ENCODE data around the gene PTGFRN. TPM values are rescaled to one million over a fixed set of nuclear protein-coding genes. Genes with fewer than 3 reads are reported as not detected.
A peak's percentile ranks its signal among the peaks of the same experiment; 100 is the strongest.

PTGFRN gene
- total RNA-seq, 2 experiments from 2014 or later = 11.6 to 11.8 TPM

DNA sequence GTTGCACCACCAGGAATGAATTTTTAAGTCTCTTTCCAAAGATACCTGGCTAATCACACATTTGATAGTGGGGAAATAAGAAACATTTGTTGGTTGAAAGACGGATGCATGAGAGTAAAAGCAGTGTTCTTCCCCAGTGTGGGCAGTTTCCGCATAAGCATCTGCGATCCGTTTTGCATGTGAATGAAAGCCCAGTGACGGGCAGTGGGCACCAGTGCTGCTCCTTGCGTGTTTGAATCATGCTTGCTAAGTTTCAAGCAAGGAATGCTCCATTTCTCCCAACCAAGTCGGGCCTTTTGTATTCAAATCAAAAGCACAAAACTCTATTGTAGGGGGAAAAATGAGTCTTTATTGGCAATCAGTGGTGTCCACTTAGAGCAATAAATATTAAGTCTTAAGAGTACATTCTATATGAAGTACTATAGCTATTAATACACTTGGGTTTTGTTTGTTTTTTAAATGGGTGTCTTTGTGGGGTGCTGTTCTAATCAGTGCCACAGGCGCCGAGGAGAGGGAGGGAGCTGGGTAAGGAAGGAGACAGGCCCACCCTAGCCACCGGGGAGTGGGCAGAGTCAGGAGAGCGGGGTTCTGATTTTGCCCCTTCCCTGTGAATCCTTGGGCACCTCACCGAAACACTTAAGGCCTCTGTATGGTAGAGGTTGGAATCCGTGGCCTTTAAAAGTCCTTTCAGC, 750 bp upstream of the PTGFRN start:
- CTCF ChIA-PET = interaction anchor here (0.8 to 1.0 kb wide), 3 partner anchors 41 to 171 kb away, joined by 3 read pairs; no protein-coding TSS in a partner anchor
- DNase-seq (no peak), ATAC-seq (no peak)
- no peaks in the 10 kb centered on the region for H3K27me3 Mint-ChIP-seq
- POLR2A ChIA-PET = no interaction called here
- H3K36me3 Mint-ChIP-seq (ENCODE audit: low read depth) = no peaks in the 10 kb centered on the region
- peak overlapping the region; percentile 71 for H3K4me3 Mint-ChIP-seq
- peaks cover 3% of the 10 kb centered on the region for H3K4me1 Mint-ChIP-seq
- no peaks in the 10 kb centered on the region for H3K9me3 Mint-ChIP-seq (ENCODE audit: low read depth)
- no peak overlapping the region for H3K27ac Mint-ChIP-seq
- intact Hi-C loops (cut with DNase I, micrococcal nuclease) = no loop called here

DNA sequence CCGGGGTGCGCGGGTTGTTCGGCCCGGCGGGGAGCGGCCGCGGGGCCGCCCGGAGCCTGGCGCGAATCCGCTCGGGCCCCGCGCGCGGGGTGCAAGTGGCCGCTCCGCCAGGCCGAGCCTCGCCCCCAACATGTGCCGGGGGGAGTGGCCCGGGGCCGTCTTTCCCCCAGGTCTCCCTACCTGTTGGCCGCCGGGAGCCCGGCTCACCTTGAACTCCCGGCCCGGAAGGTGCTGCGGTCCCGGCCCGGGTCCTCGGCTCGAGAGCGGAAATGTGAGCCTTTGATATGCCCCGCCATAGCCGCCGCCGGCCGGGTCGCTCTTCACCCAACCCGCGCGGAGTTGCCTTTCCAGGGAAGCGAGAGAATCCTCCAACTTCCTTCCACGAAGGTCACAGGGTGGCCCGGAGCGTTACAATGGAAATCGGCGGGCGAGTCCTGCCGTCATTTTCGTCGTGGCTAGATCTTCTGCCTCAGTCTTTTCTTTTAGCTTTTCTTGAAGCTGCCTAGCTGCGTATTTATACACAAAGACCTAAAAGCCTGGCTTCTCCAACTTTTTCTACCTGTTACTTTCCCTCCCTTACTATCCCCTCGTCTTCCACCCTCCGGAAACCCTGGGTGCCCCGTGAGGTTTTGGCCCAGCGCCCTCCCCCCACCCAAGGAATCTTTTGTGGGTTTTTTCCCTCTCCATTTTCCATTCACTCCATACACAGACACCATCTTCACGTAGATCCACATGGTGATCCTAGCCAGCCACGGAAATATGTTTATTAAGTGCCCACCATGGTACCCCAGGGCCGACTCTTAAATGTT, 867 bp downstream of the PTGFRN start:
- no peaks in the 10 kb centered on the region for H3K9me3 Mint-ChIP-seq (ENCODE audit: low read depth)
- DNase-seq (peak; percentile 64), ATAC-seq (peak; percentile 69)
- POLR2A ChIA-PET = interaction anchor here (1.0 to 1.4 kb wide), 2 partner anchors 20 to 146 kb away, joined by 4 to 7 read pairs; no protein-coding TSS in a partner anchor
- H3K27ac Mint-ChIP-seq = no peak overlapping the region
- CTCF ChIA-PET = interaction anchor here (1.2 kb wide), 1 partner anchor 10 kb away, joined by 4 read pairs; no protein-coding TSS in a partner anchor
- H3K4me1 Mint-ChIP-seq = peaks cover 8% of the 10 kb centered on the region
- no peaks in the 10 kb centered on the region for H3K36me3 Mint-ChIP-seq (ENCODE audit: low read depth)
- intact Hi-C loops (cut with DNase I, micrococcal nuclease) = loop anchor here in 1 of 2 experiments (2.0 kb wide), 1 partner anchor 144 kb away; no protein-coding TSS in a partner anchor
- no peaks in the 10 kb centered on the region for H3K27me3 Mint-ChIP-seq
- no peak overlapping the region for H3K4me3 Mint-ChIP-seq

DNA sequence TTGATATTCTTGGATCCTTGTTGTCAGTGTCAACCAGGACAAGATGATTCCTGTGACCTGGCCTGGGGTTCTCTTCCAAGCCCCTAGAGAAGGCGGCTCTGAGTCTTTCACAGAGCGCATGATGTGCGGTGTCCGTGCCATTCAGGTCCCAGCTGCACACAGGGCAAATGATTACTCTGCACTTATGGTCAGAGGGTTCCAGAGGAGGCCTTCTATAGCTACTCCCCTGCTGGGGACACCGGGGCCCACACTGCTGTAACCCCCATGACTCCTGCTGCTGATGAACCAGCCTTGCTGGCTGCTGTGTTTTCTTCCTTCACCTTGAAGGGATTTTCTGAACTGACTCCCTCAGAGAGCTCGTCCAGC, 1.5 kb downstream of the PTGFRN start:
- POLR2A ChIA-PET = interaction anchor here (1.0 to 1.4 kb wide), 2 partner anchors 20 to 147 kb away, joined by 4 to 7 read pairs; no protein-coding TSS in a partner anchor
- intact Hi-C loops (cut with DNase I, micrococcal nuclease) = loop anchor here in 1 of 2 experiments (2.0 kb wide), 1 partner anchor 144 kb away; no protein-coding TSS in a partner anchor
- H3K4me1 Mint-ChIP-seq = peaks cover 9% of the 10 kb centered on the region
- H3K36me3 Mint-ChIP-seq (ENCODE audit: low read depth) = no peaks in the 10 kb centered on the region
- DNase-seq (no peak), ATAC-seq (no peak)
- no peaks in the 10 kb centered on the region for H3K9me3 Mint-ChIP-seq (ENCODE audit: low read depth)
- H3K4me3 Mint-ChIP-seq = no peak overlapping the region
- H3K27ac Mint-ChIP-seq = no peak overlapping the region
- H3K27me3 Mint-ChIP-seq = no peaks in the 10 kb centered on the region
- CTCF ChIA-PET = interaction anchor here (1.2 to 1.3 kb wide), 2 partner anchors 9 to 145 kb away, joined by 3 to 4 read pairs; no protein-coding TSS in a partner anchor

DNA sequence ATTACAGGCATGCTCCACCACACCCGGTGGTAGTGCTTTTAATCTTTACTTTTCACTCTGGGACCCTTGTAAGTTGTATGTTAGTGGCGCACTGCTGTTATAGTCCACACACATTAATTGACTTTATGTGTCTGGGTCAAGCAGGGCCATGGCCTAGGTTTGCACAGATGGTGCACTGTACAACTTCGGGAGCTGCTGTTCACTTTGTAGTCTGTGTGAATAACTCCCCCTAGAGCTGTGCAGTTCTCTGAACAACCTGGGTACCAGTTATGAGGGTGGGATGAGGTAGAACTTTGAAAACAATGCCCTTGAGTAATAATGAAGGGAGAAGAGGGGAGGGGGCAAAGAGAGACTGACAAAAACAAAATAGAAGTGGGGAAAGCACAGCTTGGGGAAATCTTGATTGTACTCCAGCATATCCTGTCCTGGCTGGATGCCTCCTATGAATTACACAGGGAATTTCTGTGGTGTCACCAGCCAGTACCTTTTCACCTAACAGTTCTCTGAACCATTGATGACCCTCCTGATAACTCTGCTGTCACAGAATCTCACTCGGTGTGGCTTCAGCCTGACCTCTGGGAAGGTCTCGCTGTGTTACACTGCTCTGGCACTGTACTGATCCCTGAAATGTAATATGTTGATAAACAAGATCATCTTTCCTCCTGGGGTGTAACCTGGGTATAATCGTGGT, 2.2 kb downstream of the PTGFRN start:
- no peak overlapping the region for H3K4me3 Mint-ChIP-seq
- H3K9me3 Mint-ChIP-seq (ENCODE audit: low read depth) = no peaks in the 10 kb centered on the region
- peaks cover 9% of the 10 kb centered on the region for H3K4me1 Mint-ChIP-seq
- H3K36me3 Mint-ChIP-seq (ENCODE audit: low read depth) = no peaks in the 10 kb centered on the region
- no peaks in the 10 kb centered on the region for H3K27me3 Mint-ChIP-seq
- POLR2A ChIA-PET = interaction anchor here (1.4 kb wide), 1 partner anchor 148 kb away, joined by 7 read pairs; no protein-coding TSS in a partner anchor
- DNase-seq (no peak), ATAC-seq (no peak)
- intact Hi-C loops (cut with DNase I, micrococcal nuclease) = loop anchor here in 1 of 2 experiments (2.0 kb wide), 1 partner anchor 143 kb away; no protein-coding TSS in a partner anchor
- no peak overlapping the region for H3K27ac Mint-ChIP-seq
- CTCF ChIA-PET = interaction anchor here (1.2 to 1.3 kb wide), 2 partner anchors 8 to 144 kb away, joined by 3 to 4 read pairs; no protein-coding TSS in a partner anchor

DNA sequence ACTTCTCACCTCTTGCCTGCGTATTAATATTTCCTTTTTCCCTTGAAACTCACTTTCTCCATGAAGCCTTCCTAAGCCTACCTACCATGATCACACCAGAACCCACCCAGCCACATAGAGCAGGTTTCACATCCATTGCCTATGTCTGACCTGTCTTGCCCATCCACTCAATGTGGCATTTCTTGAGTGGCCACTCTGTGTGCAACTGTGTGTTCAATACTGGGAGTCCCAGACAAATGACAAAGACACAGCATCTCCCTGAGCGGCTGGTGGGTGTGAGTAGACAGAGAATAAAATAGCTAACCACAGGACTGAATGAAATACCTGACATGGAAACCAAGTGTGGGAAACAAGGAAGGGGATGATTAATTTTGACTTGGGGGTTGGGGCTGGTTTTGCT, 3.1 kb downstream of the PTGFRN start:
- ChIA-PET CTCF (no interaction called here), POLR2A (interaction anchor here (0.6 to 1.1 kb wide), 2 partner anchors 66 to 147 kb away, joined by 3 read pairs; no protein-coding TSS in a partner anchor)
- peaks cover 9% of the 10 kb centered on the region for H3K4me1 Mint-ChIP-seq
- no peak overlapping the region for H3K4me3 Mint-ChIP-seq
- no peaks in the 10 kb centered on the region for H3K9me3 Mint-ChIP-seq (ENCODE audit: low read depth)
- no peaks in the 10 kb centered on the region for H3K27me3 Mint-ChIP-seq
- no peak overlapping the region for H3K27ac Mint-ChIP-seq
- no peaks in the 10 kb centered on the region for H3K36me3 Mint-ChIP-seq (ENCODE audit: low read depth)
- DNase-seq (no peak), ATAC-seq (no peak)
- intact Hi-C loops (cut with DNase I, micrococcal nuclease) = no loop called here

DNA sequence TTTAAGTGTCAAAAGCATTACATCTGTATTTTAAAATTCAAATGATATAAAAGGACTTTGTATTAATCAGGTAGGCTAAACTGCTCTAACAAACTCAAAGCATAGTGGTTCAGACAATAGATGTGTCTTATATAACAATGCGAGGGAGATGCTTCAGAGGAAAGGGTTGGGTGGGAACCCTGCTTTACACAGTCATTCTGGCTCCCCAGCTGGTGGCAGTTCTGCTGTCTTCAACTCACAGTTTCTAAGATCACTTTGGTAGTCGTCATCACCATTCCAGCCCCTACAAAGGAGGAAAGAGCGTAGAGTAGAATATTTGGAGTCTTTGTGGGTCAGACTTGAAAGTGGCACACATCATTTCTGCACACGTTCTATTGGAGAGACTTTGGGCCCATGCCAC, 4.2 kb downstream of the PTGFRN start:
- ChIA-PET CTCF (interaction anchor here (0.5 to 2.2 kb wide), 2 partner anchors 17 to 21 kb away, joined by 3 to 6 read pairs; no protein-coding TSS in a partner anchor), POLR2A (no interaction called here)
- Mint-ChIP-seq H3K27me3 (no peaks in the 10 kb centered on the region), H3K36me3 (ENCODE audit: low read depth) (no peaks in the 10 kb centered on the region), H3K4me1 (peaks cover 9% of the 10 kb centered on the region), H3K27ac (no peak overlapping the region), H3K9me3 (ENCODE audit: low read depth) (no peaks in the 10 kb centered on the region), H3K4me3 (no peak overlapping the region)
- intact Hi-C loops (cut with DNase I, micrococcal nuclease) = no loop called here
- ATAC-seq (no peak), DNase-seq (no peak)

DNA sequence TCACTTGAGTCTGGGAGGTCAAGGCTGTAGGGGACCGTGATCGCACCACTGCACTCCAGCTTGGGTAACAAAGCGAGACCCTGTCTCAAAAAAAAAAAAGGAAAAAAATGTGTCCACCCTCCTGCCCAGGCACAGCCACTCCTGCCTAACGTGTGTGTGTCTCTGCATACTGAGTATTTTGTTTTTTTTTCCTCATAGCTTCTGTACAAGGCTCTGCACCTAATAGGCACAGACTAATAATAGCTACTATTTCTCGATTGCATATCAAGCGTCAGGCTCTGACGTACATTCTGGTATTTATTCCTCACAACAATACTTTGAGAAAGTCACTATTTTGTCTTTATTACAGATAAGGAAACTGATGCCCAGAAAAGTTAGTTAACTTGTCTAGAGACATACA, 5.0 kb downstream of the PTGFRN start:
- no peaks in the 10 kb centered on the region for H3K27me3 Mint-ChIP-seq
- H3K27ac Mint-ChIP-seq = no peak overlapping the region
- no peak overlapping the region for H3K4me3 Mint-ChIP-seq
- ATAC-seq = no peak
- ChIA-PET POLR2A (no interaction called here), CTCF (interaction anchor here (0.5 to 2.4 kb wide), 3 partner anchors 13 to 21 kb away, joined by 3 to 7 read pairs (median 6); no protein-coding TSS in a partner anchor)
- peaks cover 6% of the 10 kb centered on the region for H3K4me1 Mint-ChIP-seq
- no peaks in the 10 kb centered on the region for H3K9me3 Mint-ChIP-seq (ENCODE audit: low read depth)
- DNase-seq = no peak
- intact Hi-C loops (cut with DNase I, micrococcal nuclease) = no loop called here
- no peaks in the 10 kb centered on the region for H3K36me3 Mint-ChIP-seq (ENCODE audit: low read depth)

DNA sequence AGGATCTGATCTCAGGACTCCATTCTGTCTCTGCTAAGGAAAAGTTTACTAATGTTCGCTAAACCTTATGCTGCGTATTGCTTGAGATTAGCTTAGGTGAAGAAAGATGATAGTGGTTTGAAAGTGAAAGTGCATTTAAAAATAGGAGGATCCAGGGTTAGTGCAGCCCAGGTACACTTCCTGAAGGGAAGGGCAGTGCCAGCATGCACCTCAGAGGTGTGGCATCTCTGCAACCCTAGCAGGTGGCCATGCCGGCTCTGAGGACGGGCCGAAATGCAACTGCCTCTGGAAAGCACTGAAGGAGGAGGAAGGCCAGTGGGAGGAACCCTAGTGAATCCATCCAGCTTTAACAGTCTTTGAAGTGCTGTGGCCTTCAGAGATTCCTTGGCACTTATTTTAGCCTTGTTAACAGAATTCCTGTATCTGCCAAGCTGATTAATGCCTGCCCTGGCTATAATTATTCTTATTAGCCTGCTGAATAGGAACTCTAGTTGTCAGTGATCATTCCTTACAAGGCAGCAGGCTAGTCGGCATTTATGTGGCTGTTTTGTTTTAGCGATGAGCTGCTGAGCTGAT, 5.5 kb downstream of the PTGFRN start:
- CTCF ChIA-PET = interaction anchor here (1.1 to 2.4 kb wide), 3 partner anchors 13 to 20 kb away, joined by 3 to 7 read pairs (median 6); no protein-coding TSS in a partner anchor
- intact Hi-C loops (cut with DNase I, micrococcal nuclease) = no loop called here
- DNase-seq (no peak), ATAC-seq (no peak)
- Mint-ChIP-seq H3K4me3 (no peak overlapping the region), H3K4me1 (peaks cover 11% of the 10 kb centered on the region), H3K9me3 (ENCODE audit: low read depth) (no peaks in the 10 kb centered on the region), H3K36me3 (ENCODE audit: low read depth) (no peaks in the 10 kb centered on the region), H3K27me3 (no peaks in the 10 kb centered on the region), H3K27ac (no peak overlapping the region)
- POLR2A ChIA-PET = no interaction called here

DNA sequence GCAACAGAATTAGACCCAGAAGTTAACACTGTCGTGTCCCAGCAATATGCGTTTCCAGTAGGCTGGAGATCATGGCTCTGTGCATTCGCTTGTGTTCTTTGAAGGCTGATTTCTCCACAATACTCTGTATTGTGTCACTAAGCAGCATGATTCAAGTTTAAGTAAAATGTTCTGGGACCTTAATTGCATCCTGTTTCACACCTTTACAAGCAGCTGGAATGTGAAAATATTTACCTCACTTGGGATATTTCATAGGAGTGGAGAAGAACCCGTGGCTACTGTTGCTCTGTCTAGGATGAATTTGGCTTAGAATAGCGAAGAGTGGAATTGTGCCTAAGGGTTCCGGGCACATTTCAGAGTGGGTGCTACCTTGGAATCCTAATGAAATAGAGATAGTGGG, 6.3 kb downstream of the PTGFRN start:
- H3K36me3 Mint-ChIP-seq (ENCODE audit: low read depth) = no peaks in the 10 kb centered on the region
- H3K4me3 Mint-ChIP-seq = no peak overlapping the region
- POLR2A ChIA-PET = interaction anchor here (0.6 to 1.0 kb wide), 2 partner anchors 27 to 1619 kb away, joined by 3 to 4 read pairs; no protein-coding TSS in a partner anchor
- no peaks in the 10 kb centered on the region for H3K9me3 Mint-ChIP-seq (ENCODE audit: low read depth)
- H3K27ac Mint-ChIP-seq = no peak overlapping the region
- CTCF ChIA-PET = interaction anchor here (0.9 to 2.4 kb wide), 5 partner anchors 14 to 83 kb away, joined by 3 to 7 read pairs (median 3); no protein-coding TSS in a partner anchor
- H3K27me3 Mint-ChIP-seq = no peaks in the 10 kb centered on the region
- DNase-seq (no peak), ATAC-seq (no peak)
- intact Hi-C loops (cut with DNase I, micrococcal nuclease) = no loop called here
- H3K4me1 Mint-ChIP-seq = peaks cover 13% of the 10 kb centered on the region

DNA sequence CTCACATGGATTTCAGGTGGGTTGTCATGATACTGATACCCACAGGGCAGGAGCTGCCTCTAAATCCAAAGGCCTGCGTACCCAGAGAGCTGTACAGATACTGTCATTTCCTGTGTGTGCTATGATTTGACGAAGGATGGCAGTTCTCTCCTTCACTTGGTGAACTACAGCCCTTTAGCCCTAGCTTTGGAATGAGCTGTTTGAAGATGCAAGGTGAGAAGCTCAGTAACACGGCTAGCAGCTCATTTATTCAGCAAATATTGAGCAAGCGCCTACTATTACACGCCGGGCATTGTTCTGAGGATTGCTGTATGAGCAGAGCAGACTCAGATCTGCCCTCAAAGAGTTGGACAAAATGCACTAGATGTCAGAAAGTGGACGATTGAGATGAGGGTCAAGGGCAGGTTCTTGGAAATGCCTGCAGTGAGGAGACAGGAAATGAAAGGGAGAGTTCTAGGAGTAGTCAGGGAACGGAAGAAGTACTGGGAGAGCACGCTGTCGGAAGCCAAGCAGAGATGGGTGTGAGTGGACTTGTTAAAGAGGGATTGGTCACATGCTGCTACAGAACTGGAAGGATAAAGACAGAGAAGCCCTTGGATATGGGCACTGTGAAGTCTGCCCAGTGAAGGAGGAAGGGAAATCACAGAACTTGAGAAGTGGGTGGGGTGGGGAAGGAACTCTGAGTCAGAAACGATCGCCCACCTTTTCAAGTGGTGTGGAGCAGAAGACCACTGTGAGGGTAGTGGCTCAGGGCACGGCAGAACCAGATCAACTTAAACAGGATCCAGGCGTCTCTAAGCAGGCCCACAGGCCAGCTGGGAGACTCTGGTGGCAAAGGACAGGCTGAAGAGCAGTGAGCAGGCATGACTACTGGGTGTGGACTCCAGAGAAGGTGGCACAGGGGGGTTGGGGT, 7.1 kb downstream of the PTGFRN start:
- intact Hi-C loops (cut with DNase I, micrococcal nuclease) = no loop called here
- CTCF ChIA-PET = interaction anchor here (0.9 to 2.4 kb wide), 3 partner anchors 15 to 84 kb away, joined by 3 to 7 read pairs (median 3); no protein-coding TSS in a partner anchor
- Mint-ChIP-seq H3K27me3 (no peaks in the 10 kb centered on the region), H3K4me1 (peaks cover 13% of the 10 kb centered on the region), H3K27ac (no peak overlapping the region), H3K4me3 (no peak overlapping the region), H3K9me3 (ENCODE audit: low read depth) (no peaks in the 10 kb centered on the region), H3K36me3 (ENCODE audit: low read depth) (no peaks in the 10 kb centered on the region)
- DNase-seq (no peak), ATAC-seq (peak; percentile 51)
- POLR2A ChIA-PET = interaction anchor here (0.5 to 1.0 kb wide), 3 partner anchors 26 to 1619 kb away, joined by 3 to 4 read pairs (median 4); no protein-coding TSS in a partner anchor
